ENCODE results near the gene DNAJC7.

Gene DNAJC7

DNA sequence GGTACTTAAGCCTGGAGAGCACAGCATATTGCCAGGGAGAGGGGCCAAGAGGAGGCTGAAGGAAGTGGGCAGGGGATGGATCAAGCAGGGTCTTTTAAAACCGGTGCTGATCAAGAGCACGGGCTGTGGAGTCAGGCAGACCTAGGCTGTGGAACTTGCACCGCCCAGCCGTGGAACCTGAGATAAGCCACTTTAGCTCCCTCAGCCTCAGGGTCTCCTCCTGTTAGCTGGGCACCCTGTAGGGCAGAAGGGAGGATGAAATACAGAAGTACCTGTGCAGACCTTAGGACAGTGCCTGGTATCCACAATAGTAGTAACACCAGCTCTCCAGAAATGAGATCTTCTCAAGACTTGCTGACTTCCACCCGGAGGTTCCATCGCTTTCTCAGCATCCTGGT, 77.5 kb downstream of the DNAJC7 start:
- no peak overlapping the region for H3K4me2 ChIP-seq (ENCODE audit: low read depth, low read length, poor library complexity, severe bottlenecking)
- no peaks in the 10 kb centered on the region for H3K9me3 ChIP-seq (ENCODE audit: insufficient read depth, low read depth, low read length)
- H3K36me3 ChIP-seq (ENCODE audit: insufficient read depth, low read length) = no peaks in the 10 kb centered on the region
- no peak overlapping the region for H3K4me3 ChIP-seq (ENCODE audit: low read length, poor library complexity, severe bottlenecking)
- H2AFZ ChIP-seq (ENCODE audit: low read length) = 0 out of 2 replicates have a peak overlapping the region, but pooled peaks have one; percentile 23
- no peaks in the 10 kb centered on the region for H3K79me2 ChIP-seq (ENCODE audit: insufficient read depth, low read length)
- no peak for TF ChIP-seq EZH2phosphoT487 (IDR thresholded peaks at IDR 0.05; ENCODE audit: borderline replicate concordance)
- TF ChIP-seq, protein P1, sequence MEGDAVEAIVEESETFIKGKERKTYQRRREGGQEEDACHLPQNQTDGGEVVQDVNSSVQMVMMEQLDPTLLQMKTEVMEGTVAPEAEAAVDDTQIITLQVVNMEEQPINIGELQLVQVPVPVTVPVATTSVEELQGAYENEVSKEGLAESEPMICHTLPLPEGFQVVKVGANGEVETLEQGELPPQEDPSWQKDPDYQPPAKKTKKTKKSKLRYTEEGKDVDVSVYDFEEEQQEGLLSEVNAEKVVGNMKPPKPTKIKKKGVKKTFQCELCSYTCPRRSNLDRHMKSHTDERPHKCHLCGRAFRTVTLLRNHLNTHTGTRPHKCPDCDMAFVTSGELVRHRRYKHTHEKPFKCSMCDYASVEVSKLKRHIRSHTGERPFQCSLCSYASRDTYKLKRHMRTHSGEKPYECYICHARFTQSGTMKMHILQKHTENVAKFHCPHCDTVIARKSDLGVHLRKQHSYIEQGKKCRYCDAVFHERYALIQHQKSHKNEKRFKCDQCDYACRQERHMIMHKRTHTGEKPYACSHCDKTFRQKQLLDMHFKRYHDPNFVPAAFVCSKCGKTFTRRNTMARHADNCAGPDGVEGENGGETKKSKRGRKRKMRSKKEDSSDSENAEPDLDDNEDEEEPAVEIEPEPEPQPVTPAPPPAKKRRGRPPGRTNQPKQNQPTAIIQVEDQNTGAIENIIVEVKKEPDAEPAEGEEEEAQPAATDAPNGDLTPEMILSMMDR (conservative IDR thresholded peaks at IDR 0.05; ENCODE audit: low read length) = no peak
- H3K27me3 ChIP-seq (ENCODE audit: insufficient read depth, low read length, poor library complexity, severe bottlenecking) = no peaks in the 10 kb centered on the region
- no peaks in the 10 kb centered on the region for H3F3A ChIP-seq (ENCODE audit: low read depth)
- H4K20me1 ChIP-seq (ENCODE audit: insufficient read depth, low read length, poor library complexity, severe bottlenecking) = no peaks in the 10 kb centered on the region
- no peaks in the 10 kb centered on the region for H3K9me2 ChIP-seq (replicated peaks; ENCODE audit: low read depth, low read length)
- H3K4me1 ChIP-seq (ENCODE audit: insufficient read depth, low read length, poor library complexity, severe bottlenecking) = no peaks in the 10 kb centered on the region
- no peak overlapping the region for H3K9ac ChIP-seq (ENCODE audit: low read depth, low read length, poor library complexity, severe bottlenecking)

DNA sequence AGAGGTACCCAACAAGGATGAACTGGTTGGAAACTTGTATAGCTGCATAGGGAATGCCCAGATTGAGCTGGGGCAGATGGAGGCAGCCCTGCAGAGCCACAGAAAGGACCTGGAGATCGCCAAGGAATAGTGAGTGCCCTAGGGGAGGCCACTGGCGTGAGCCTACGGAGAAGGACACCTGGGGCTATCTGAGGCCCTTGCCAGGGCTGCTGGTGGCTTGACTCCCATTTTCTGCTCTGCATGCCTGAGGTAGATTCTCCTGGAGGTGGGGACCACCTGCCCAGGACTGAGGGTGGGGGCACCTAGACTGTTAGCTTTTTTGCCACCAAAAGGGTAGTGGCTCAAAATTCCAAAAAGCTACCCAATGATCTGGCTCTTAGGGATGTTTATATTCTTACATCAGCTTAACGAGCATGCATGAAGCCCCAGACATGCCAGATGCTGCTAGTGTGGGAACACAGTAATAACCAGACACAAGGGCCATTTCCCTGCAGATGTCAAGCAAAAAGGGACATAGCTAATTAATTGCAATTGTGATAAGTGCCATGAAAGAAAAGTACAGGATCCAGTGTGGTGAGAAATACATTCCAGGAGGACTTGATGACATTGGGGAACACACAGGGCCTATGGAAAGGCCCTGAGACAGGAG, 78.1 kb downstream of the DNAJC7 start:
- Histone ChIP-seq H4K20me1 (ENCODE audit: insufficient read depth, low read length, poor library complexity, severe bottlenecking) (no peaks in the 10 kb centered on the region), H3F3A (ENCODE audit: low read depth) (no peaks in the 10 kb centered on the region), H3K36me3 (ENCODE audit: insufficient read depth, low read length) (no peaks in the 10 kb centered on the region), H2AFZ (ENCODE audit: low read length) (no peak overlapping the region), H3K4me2 (ENCODE audit: low read depth, low read length, poor library complexity, severe bottlenecking) (no peak overlapping the region), H3K4me1 (ENCODE audit: insufficient read depth, low read length, poor library complexity, severe bottlenecking) (no peaks in the 10 kb centered on the region), H3K4me3 (ENCODE audit: low read length, poor library complexity, severe bottlenecking) (no peak overlapping the region), H3K27me3 (ENCODE audit: insufficient read depth, low read length, poor library complexity, severe bottlenecking) (no peaks in the 10 kb centered on the region), H3K9ac (ENCODE audit: low read depth, low read length, poor library complexity, severe bottlenecking) (no peak overlapping the region), H3K9me2 (replicated peaks; ENCODE audit: low read depth, low read length) (no peaks in the 10 kb centered on the region), H3K79me2 (ENCODE audit: insufficient read depth, low read length) (no peaks in the 10 kb centered on the region), H3K9me3 (ENCODE audit: insufficient read depth, low read depth, low read length) (no peaks in the 10 kb centered on the region)
- TF ChIP-seq, protein P1 (conservative IDR thresholded peaks at IDR 0.05; ENCODE audit: low read length) = no peak
- TF ChIP-seq EZH2phosphoT487 (IDR thresholded peaks at IDR 0.05; ENCODE audit: borderline replicate concordance) = no peak

DNA sequence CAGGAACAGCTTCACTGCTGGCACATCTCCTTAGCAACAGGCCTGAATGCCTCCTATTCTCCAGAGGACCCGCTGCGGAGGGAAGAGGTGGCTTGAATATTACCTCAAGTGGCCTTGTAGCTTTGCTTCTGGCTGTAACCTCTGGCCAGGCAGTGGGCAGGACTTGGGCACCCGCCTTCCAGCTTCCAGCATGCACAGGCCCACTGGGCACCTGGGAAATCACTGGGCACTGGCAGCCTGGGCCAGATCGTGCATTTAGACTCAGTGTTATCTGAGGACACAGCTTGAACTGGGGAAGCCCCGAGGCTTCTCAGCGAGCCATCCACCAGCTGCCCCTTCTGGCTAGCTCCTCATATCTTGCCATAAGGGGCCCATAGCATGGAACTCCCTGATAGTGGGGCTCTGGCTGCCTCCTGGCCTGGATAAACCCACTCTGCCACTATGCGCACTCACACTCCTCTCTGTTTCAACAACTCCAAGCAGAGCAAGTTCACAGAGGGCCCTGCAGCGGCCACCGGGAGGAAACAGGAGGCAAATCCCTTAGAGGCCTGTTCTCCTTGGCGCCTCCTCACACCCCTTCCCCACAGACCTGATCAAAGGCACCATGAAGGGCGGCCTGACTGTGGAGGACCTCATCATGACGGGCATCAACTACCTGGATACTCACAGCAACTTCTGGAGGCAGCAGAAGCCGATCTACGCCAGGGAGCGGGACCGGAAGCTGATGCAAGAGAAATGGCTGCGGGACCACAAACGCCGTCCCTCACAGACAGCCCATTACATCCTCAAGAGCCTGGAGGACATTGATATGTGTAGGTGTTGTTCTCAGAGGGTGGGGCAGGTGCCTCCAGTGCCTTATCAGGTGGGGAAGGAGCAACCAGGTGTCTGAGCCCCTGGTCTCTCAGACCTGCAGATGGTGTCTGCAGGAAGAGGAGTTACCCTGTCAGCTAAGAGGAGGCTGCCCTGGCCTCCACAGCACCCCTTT, 79.0 kb downstream of the DNAJC7 start:
- Histone ChIP-seq H3K4me3 (ENCODE audit: low read length, poor library complexity, severe bottlenecking) (no peak overlapping the region), H3K4me1 (ENCODE audit: insufficient read depth, low read length, poor library complexity, severe bottlenecking) (no peaks in the 10 kb centered on the region), H3K9ac (ENCODE audit: low read depth, low read length, poor library complexity, severe bottlenecking) (no peak overlapping the region), H3K79me2 (ENCODE audit: insufficient read depth, low read length) (no peaks in the 10 kb centered on the region), H3K9me2 (replicated peaks; ENCODE audit: low read depth, low read length) (no peaks in the 10 kb centered on the region), H3F3A (ENCODE audit: low read depth) (no peaks in the 10 kb centered on the region), H4K20me1 (ENCODE audit: insufficient read depth, low read length, poor library complexity, severe bottlenecking) (no peaks in the 10 kb centered on the region), H3K36me3 (ENCODE audit: insufficient read depth, low read length) (no peaks in the 10 kb centered on the region), H2AFZ (ENCODE audit: low read length) (no peak overlapping the region), H3K9me3 (ENCODE audit: insufficient read depth, low read depth, low read length) (no peaks in the 10 kb centered on the region), H3K4me2 (ENCODE audit: low read depth, low read length, poor library complexity, severe bottlenecking) (no peak overlapping the region), H3K27me3 (ENCODE audit: insufficient read depth, low read length, poor library complexity, severe bottlenecking) (no peaks in the 10 kb centered on the region)
- TF ChIP-seq EZH2phosphoT487 (IDR thresholded peaks at IDR 0.05; ENCODE audit: borderline replicate concordance) = no peak
- TF ChIP-seq, protein P1 (conservative IDR thresholded peaks at IDR 0.05; ENCODE audit: low read length) = no peak

All from Loucy (cell line).